IPS DF 4.7 (cell line): ENCODE measurements around the gene KRABD2.
"Not testable (repeated sequence)": the region's sequence is repeated elsewhere in the genome, so short reads cannot be mapped to it uniquely, and the experiment has no call there.

Experiments
- DNase-seq: peaks from one replicate; pipeline ENCODE4 v3.0.0-alpha.2; 2013; ENCODE audit warnings: low spot score; ENCODE audit errors: extremely low read depth

Gene KRABD2

DNA sequence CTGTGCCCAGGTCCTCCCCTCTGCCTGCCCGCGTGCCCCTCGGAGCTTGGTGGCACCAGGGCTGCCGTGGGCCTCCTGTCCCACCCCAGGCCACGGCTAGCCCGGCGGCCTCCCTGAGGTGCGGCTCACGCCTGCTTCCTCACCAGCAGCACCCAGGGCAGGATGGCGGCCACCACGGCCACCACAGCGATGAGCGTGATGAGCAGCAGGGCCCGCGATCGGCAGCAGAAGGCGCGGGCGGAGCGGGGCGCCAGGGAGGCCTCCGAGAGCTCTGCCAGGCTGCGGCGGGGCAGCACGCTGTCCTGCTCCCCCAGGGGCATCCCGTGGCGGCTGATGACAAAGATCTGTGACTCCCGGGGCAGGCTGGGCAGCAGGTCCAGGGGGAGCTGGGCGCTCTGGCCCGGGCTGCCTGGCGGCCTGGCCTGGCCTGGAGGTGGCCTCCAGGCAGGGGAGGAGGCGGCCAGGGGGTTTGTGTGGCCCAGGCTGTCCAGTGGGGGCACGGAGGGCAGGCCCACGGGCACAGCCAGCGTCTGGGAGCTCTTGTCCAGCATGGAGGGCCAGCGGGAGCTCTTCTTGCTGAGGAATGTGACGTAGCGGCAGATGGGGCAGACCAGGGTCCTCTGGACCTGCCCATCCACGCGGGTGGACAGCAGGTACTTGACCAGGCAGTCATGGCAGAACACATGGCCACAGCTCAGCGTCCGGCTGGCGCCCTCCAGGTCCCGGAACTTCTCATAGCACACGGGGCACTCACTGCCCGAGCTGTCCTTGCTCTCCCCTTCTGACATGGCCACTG is 16.4 kb upstream of the KRABD2 start:
- DNase-seq = no peak

DNA sequence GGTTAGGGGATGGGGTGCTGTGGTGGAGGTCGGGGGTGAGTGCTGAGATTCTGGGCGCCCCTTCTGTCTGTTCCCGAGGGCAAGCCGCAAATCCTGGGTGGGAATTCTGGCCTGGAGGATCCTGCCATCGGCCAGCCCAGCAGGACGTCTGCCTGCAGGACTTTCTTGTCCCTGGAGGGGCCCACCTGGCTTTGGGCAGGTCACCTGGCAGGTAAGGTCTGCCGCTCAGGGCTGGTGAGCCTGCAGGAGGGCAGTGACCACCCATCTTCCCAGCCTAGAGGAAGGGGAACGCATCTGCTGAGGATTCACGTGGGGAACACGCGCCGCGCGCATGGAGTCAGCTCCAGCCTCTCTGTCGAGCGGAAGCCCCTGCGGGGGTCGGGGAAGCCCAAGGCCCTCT is 15.8 kb upstream of the KRABD2 start:
- DNase-seq = no peak

DNA sequence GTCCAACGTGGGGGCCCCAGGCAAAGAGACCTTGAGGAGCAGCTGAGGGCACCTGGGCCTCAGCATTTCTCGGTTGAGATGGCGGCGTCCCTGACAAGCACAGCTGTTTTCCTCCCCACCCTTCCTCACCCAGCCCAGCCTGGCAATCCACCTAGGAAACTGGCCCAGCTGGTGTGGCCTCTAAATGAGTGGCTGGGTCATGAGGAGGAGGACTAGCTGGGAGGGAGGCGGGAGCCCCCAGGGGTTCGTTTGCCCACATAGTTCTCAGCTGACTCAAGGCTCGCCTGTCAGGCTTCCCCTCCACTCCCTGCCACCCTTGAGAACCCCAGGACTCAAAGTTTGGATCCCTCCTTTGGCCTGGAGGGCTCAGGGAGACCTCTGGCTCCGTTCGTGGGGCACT is 15.2 kb upstream of the KRABD2 start:
- no peak for DNase-seq

DNA sequence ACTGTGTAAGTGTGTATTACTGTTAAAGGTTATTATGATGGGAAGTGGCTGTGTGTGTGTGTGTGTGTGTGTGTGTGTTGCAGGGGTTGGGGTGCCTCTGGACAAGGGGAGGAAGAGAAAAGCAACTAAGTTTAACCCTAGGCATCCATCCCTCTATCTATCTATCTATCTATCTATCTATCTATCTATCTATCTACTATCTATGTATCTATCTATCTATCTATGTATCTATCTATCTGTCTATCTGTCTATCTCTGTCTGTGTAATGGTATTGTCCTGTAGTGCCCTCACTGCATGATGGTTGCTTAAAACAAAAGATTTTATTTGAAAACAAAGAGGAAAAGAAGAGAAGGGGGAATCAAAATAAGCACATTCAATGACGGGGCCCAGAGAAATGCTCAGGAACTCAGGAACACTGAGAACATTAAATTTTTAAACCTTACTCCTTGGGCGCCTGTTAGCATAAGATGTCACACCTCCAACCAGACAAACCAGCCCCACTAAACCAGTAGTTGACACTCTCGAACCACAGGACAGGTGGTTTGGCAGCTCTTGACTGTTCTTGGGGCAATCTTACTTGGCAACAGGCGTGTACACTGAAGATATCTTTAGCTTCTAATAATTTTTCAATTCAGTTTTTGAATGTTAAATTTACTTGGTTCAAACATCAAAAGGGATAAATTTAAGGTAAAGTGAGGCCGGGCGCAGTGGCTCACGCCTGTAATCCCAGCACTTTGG is 11.6 kb upstream of the KRABD2 start:
- no peak for DNase-seq

DNA sequence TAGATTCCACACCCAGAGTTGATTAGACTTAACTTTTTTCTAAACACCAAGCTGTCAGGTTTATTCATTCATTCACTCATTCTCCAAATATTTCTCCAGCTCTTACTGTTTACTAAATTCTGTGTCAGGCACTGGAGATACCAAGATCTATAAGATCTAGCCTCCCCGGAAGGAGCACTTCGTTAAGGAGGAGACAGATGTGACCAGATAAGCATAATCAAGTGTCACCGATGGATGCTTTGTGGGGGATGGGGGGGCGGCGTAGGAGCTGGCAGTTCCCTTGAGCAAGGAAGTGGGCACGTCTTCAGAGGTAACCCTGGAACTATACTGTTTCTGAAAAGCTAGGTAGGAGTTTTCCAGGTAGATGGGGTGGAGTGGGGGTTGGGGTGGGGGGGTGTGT is 10.3 kb upstream of the KRABD2 start:
- DNase-seq = no peak

DNA sequence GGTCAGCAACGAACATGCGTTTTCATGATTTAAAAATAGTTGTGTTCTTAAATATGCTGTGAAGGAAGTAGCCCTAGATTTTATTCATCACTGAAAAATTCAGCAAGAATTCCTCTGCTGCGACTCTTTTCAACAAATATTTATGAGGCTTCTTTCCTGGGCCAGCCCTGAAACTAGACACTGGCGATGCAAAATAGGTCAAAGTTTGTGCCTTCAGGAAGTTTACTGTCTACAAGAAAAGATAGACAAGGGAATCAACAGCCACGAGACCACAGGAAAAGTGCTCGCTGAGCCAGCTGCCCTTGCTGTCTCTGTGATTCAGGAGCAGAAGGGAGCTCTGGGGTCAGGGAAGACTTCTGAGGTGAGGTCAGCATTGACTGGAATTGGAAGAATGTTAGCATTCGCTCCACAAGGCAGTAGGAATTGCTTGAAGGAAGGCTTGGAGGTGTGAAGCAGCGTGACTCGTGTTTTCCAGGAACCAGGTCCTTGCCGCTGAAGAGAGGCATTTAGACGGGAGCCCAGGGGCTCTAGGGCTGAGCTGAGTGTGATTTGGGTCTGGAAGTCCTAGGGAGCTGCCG is 8.4 kb upstream of the KRABD2 start:
- DNase-seq = no peak

DNA sequence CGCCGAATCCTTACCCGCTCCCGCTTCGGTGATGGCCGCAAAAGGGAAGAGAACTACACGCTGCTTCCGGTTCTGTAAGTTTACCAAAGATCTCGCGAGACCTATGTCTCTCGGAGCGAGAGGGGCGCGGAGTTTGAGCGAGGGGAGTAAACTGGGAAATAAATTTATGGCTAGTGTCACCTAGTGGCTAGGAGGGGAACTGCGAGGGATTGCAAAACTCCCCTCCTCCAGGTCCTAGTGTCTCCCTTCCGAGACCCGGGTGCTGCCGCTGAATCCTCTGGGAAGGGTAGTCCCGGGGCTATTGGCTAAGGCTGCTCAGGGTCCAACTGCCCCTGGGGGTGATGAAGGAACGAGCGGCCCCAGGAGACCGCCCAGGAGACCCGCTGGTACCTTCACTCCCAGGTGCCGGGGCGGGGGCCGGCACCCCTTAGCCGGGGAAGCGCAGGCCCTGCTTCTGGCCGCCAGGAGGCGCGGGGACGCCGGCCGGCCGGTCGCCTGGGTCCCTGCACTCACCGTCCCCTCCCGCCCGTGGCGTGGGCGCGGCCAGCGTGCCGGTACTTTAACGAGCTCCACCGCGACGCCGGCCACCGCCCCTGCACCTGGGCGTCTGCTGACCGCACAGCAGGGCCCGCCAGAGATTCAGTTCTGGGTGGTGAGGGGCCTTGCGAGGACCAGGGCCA is 6.8 kb upstream of the KRABD2 start, which contains the start of gene RPL26:
Gene RPL26 (minus strand): TSS at position 51 of the 680 bp plus-strand sequence. CDS start 883 bp downstream, outside the sequence.
- DNase-seq = peak; percentile 92

DNA sequence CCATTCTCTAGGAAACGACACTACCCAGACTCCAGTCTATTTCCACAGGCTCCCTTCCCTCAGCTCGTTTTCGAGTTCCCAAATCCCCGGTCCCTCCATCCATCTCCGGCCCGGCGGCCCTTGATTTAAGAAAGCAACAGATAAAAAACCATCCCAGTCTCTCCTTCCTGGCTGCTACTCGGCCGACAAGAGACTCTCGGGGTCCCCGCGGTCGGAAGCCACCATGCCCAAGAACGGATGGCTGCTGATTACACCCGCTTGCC is 6.3 kb upstream of the KRABD2 start:
- DNase-seq = no peak

DNA sequence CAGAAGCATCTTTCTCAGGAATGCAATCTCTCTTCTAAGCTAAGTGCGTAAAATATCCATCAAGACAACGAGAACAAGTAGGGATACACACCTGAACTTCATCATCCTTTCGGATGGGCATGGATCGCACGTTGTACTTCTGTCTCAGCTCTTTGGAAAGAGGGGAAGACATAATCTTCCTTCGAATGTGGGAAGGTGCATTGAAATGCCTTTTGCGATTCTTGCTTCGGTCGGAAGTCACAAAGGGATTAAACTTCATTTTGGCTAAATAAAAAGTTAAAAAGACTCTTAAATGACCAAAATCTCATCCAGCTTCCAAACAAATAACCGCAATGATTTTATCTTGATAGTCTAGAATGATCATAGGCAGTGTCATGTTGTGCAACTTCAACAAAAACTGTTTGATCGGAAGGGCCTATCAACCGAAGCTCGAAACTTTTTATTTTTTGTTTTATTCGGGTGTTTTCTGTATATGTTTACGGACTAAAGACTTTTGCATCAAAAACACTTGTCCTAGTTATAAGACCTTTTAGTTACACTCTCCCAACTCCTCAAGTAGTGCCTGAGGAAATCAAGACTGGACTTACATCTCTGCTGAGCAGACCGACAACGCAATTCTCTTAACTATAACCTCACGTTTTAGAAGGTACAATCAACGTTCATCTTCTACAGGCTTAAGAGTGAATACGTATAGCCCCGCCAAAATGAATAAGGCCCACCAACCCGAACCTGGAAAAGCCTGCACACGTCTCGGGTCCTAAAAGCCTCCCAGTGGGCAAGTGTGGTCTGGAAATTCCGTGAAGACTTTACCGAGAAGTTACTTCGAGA is 5.8 kb upstream of the KRABD2 start:
- no peak for DNase-seq

DNA sequence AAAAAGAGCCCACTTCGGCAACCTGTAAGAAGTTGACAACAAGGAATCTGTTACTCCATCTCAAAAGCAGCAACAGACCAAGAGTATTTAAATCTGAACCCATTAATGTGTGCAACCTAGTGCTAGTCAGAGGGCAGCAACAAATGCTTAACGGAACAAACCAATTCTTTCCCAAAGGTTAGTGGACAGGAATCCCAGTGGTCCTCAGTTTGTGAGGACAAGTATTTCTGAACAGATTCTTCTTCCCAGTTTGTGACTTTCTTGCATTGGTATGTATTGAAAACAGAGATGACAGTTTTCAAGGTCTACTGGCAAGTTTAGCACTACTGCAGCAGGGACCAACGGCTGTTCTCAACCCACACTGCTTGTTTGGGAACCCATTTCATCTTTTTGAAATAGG is 3.5 kb upstream of the KRABD2 start:
- no peak for DNase-seq

DNA sequence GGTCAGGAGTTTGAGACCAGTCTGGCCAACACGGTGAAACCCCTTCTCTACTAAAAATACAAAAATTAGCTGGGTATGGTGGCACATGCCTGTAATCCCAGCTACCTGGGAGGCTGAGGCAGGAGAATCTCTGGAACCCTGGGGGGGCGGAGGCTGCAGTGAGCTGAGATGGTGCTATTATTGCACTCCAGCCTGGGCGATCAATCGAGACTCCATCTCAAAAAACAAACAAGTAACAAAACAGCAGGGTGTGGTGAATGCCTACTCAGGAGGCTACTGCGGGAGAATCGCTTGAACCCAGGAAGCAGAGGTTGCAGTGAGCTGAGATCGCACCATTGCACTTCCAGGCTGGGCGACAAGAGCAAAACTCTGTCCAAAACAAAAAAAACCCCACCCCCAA is 1.6 kb upstream of the KRABD2 start:
- DNase-seq = not testable (repeated sequence)

DNA sequence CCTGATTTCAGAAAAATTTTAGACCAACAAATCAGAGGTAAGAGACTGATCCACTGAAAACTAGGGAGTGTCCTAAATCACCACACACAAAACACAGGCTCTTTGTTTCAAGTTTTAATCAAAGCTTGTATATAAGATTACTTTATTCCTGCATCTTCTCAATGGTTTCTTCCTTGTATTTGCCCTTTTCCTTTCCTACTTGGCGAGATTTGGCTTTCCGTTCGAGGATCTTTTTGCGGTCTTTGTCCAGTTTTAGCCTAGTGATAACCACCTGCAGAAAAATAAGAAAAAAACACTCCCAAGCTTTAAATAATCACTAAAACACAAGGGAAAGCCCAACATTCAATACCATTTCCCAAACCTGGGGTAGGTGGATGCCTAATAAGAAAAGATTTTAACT is 918 bp upstream of the KRABD2 start:
- DNase-seq = no peak

DNA sequence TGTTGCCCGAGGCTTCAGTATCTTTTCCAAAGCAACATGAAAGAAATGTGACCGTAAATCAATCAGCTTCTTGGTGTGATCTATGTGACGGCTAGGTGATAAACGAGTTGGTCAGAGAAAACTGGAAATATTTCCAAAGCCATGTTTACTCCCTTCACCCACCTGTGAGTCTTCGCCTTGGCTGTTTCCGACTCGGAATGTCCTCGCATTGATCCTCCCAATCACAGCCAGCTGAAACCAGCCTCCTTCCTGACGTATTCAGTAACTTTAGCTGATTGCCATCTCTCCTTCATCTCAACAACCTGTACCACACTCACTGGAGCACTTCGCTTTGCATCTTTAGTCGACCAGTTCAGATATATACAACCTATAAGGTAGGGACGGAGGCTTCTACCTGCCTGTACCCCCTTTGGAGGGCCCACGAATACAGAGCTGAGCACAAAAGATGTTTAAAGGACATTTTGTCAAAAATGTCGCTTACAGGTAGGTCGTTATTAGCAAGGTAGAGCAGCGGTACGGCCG is 705 bp downstream of the KRABD2 start:
- DNase-seq = no peak

DNA sequence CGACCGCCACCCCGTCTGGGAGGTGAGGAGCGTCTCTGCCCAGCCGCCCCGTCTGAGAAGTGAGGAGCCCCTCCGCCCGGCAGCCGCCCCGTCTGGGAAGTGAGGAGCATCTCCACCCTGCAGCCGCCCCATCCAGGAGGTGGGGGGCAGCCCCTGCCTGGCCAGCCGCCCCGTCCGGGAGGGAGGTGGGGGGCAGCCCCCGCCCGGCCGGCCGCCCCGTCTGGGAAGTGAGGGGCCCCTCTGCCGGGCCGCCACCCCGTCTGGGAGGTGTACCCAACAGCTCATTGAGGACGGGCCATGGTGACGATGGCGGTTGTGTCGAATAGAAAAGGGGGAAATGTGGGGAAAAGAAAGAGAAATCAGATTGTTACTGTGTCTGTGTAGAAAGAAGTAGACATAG is 2.6 kb downstream of the KRABD2 start:
- DNase-seq = not testable (repeated sequence)

DNA sequence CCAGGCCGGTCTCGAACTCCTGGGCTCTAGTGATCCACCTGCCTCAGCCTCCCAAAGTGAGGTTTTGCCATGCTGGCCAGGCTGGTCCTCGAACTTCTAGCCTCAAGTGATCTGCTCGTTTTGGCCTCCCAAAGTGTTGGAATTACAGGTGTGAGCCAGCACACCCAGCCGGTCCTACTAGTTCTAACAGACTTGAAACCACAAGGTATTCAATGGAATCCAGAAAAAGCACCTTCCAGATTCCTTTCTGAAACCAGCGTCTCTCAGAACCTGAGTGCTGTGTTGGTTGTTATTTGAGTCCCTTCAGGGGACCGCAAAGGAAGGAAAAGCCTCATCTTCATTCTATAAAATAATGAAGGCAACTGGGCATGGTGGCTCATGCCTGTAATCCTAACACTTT is 4.1 kb downstream of the KRABD2 start:
- no peak for DNase-seq

DNA sequence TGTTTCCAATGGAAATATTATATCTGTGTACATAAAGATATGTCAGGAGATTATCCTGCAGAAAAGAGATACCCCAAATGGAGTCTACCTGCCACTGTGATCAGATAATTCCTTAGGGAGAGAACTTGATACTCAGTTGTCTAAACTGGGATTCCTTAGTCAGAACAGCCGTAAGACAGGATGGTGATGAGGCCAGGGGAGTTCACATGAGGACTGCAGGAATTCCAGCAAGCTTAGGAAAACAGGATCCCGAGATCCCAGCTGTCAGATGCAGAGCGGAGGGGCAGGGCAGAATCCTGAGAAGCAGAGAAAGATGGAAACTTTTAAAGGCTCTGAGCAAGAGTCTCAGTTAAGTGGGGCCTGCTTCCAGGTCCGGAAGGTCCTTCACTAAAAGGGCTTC is 4.7 kb downstream of the KRABD2 start:
- DNase-seq = no peak

DNA sequence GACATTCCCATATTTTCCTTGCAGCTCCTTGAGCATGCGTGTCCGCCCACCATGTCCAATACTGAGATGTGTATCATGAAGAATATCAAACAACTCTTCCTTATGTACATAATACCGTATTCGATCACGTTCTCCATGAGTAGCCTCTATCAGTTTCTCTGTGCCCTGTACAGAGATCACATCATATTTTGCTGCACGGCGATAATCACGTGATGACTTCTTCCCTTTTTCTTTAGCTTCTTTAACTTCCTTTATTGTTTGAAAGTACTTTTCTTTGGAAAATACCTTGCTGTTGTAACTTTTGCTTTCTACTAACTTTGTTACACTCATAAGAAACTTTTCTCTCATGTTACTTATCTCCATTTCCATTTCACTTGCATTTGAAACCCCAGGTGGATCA is 6.6 kb downstream of the KRABD2 start:
- DNase-seq = no peak

DNA sequence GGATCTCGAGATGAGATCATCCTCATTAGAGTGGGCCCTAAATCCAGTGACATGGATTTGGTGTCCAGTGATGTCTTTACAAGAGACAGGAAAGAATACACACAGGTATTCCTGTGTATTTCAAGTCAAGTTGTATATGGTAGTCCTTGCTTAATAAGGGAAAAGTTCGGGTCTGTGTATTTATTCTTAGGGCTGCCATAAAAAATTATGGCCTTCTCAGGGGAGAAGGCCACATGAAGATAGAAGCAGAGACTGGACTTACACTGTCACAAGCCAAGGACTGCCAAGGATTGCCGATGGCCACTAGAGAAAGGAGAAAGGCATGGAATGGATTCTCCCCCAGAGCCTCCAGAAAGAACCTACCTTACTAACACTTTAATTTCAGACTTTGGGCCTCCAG is 8.3 kb downstream of the KRABD2 start:
- no peak for DNase-seq

DNA sequence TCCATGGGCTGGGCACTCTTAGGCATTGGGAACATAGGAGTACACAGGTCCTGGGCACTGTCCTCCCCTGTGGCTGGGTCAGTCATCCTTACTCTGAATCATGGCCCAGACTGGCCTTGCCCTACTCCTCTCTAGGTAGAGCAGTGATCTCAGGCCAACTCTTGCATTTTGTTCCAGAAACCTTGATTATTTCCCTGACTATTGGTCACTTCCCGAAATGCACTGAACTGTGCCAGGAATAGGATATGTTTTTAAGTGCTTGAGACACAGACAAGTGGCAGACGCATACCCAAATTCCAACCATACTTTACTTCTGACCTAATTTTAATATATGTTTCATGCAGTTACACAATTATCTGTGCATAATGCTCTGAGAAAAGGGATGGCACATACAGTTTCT is 10.3 kb downstream of the KRABD2 start:
- DNase-seq = no peak

DNA sequence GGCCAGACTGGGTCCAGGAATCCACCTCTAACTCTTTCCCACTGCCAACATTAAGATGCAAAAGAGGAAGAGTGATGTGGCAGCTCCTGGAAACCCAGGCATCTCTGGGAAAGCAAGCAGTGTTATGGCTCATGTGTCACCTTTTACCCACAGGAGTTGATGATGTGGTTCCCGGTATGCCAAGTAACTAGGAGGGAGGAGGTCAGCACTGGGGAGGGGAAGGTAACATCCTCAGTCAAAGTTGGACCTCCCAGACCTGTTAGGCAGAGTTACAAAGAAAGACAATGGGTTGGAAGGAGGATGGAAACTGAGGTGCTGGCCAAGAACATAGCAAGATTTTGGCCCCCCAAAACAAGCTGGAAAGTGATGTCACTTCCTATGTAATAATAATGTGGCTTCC is 11.4 kb downstream of the KRABD2 start:
- DNase-seq = no peak

DNA sequence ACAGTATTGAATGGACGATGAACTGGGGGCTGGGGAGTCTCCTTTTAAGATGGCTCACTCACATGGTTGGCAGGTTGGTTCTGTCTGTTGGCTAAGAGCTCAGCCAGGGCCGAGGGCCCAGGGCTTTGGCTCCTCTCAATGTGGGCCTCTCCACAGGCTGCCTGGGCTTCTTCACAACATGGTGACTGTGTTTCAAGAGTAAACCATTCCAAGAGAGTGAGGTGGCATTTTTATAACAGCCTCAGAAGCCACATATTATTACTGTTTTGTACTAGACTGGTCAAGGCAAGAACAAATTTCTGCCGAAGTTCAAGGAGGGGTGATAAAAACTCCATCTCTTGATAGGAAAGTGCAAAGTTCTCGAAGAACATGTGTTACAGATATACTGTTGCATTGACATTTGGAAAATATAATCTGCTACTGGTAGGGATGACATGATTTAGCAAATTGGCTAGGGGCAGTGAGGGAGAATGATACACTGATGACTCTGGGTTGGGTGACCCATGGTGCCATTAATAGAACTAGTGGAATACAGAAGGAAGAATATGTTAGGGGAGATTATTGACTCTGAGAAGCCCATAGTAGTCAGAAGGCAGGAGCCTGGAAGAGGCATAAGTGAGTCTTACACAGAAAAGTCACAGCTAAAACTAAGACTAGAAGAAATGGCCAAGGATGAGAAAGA is 13.7 kb downstream of the KRABD2 start:
- DNase-seq = no peak
